Stimulated activated memory B cell treated with anti-CD40 and anti-IgM and Interleukin-4, amounts not matched to agents 10 μg/mL and 1 μg/mL and 100 μg/mL, for 72 hours (primary cell): ENCODE results near the gene CACNA1C.
A peak's percentile ranks its signal among the peaks of the same experiment; 100 is the strongest.

Experiments
- ATAC-seq: fragments of 150-1000 bp; cut with Tn5 transposase; 2 replicates; pipeline ENCODE4 v1.10.0; 2021
- H3K27ac Mint-ChIP-seq: one replicate; pipeline ENCODE4 v1.8.0; 2022; ENCODE audit warnings: mild to moderate bottlenecking, mixed read lengths
- H3K27me3 Mint-ChIP-seq: one replicate; pipeline ENCODE4 v1.8.0; 2022; ENCODE audit warnings: mixed read lengths
- H3K36me3 Mint-ChIP-seq: one replicate; pipeline ENCODE4 v1.8.0; 2022; ENCODE audit warnings: mixed read lengths
- H3K4me1 Mint-ChIP-seq: one replicate; pipeline ENCODE4 v1.8.0; 2022; ENCODE audit warnings: mixed read lengths
- H3K4me3 Mint-ChIP-seq: one replicate; pipeline ENCODE4 v1.8.0; 2022; ENCODE audit warnings: mild to moderate bottlenecking, moderate library complexity, mixed read lengths
- H3K9me3 Mint-ChIP-seq: one replicate; pipeline ENCODE4 v1.8.0; 2022; ENCODE audit warnings: mixed read lengths

Gene CACNA1C

GRCh38 chr12:2190896-2191533 lies 138.2 kb downstream of the CACNA1C start:
- Mint-ChIP-seq H3K36me3 (no peaks in the 10 kb centered on the region), H3K4me3 (no peak overlapping the region), H3K9me3 (peaks cover 6% of the 10 kb centered on the region), H3K27me3 (no peaks in the 10 kb centered on the region), H3K27ac (no peak overlapping the region), H3K4me1 (peaks cover 11% of the 10 kb centered on the region)
- no peak for ATAC-seq

- H3K27me3 Mint-ChIP-seq, result no peaks in the 10 kb centered on the region
- no peak for ATAC-seq
- no peaks in the 10 kb centered on the region for H3K36me3 Mint-ChIP-seq
- H3K4me1 Mint-ChIP-seq, result peaks cover 11% of the 10 kb centered on the region
- H3K27ac Mint-ChIP-seq, result no peak overlapping the region
- peaks cover 6% of the 10 kb centered on the region for H3K9me3 Mint-ChIP-seq
- H3K4me3 Mint-ChIP-seq, result no peak overlapping the region
Observed at GRCh38 chr12:2191534-2192153, 138.9 kb downstream of the CACNA1C start.

GRCh38 chr12:2192231-2192630 lies 139.4 kb downstream of the CACNA1C start:
- peaks cover 6% of the 10 kb centered on the region for H3K9me3 Mint-ChIP-seq
- no peak for ATAC-seq
- no peaks in the 10 kb centered on the region for H3K36me3 Mint-ChIP-seq
- H3K4me3 Mint-ChIP-seq, result no peak overlapping the region
- H3K27me3 Mint-ChIP-seq, result no peaks in the 10 kb centered on the region
- peaks cover 5% of the 10 kb centered on the region for H3K4me1 Mint-ChIP-seq
- H3K27ac Mint-ChIP-seq, result no peak overlapping the region

GRCh38 chr12:2194060-2194459 lies 141.3 kb downstream of the CACNA1C start:
- peaks cover 6% of the 10 kb centered on the region for H3K9me3 Mint-ChIP-seq
- ATAC-seq, result no peak
- H3K4me3 Mint-ChIP-seq, result no peak overlapping the region
- no peak overlapping the region for H3K27ac Mint-ChIP-seq
- H3K27me3 Mint-ChIP-seq, result no peaks in the 10 kb centered on the region
- H3K36me3 Mint-ChIP-seq, result no peaks in the 10 kb centered on the region
- no peaks in the 10 kb centered on the region for H3K4me1 Mint-ChIP-seq

- no peak overlapping the region for H3K27ac Mint-ChIP-seq
- H3K27me3 Mint-ChIP-seq, result no peaks in the 10 kb centered on the region
- H3K4me1 Mint-ChIP-seq, result no peaks in the 10 kb centered on the region
- H3K4me3 Mint-ChIP-seq, result no peak overlapping the region
- no peak for ATAC-seq
- H3K9me3 Mint-ChIP-seq, result peaks cover 6% of the 10 kb centered on the region
- no peaks in the 10 kb centered on the region for H3K36me3 Mint-ChIP-seq
Observed at GRCh38 chr12:2194571-2194970, 141.8 kb downstream of the CACNA1C start.

GRCh38 chr12:2195085-2195484 lies 142.3 kb downstream of the CACNA1C start:
- Mint-ChIP-seq H3K9me3 (peaks cover 6% of the 10 kb centered on the region), H3K4me3 (no peak overlapping the region), H3K27me3 (no peaks in the 10 kb centered on the region), H3K36me3 (no peaks in the 10 kb centered on the region), H3K27ac (no peak overlapping the region), H3K4me1 (no peaks in the 10 kb centered on the region)
- ATAC-seq, result no peak

- Mint-ChIP-seq H3K4me1 (no peaks in the 10 kb centered on the region), H3K9me3 (no peaks in the 10 kb centered on the region), H3K27ac (no peak overlapping the region), H3K4me3 (no peak overlapping the region), H3K27me3 (peaks cover 6% of the 10 kb centered on the region), H3K36me3 (no peaks in the 10 kb centered on the region)
- no peak for ATAC-seq
Observed at GRCh38 chr12:2198005-2198501, 145.3 kb downstream of the CACNA1C start.

GRCh38 chr12:2198542-2198941 lies 145.8 kb downstream of the CACNA1C start:
- no peak for ATAC-seq
- H3K27me3 Mint-ChIP-seq, result peaks cover 6% of the 10 kb centered on the region
- H3K9me3 Mint-ChIP-seq, result no peaks in the 10 kb centered on the region
- H3K4me3 Mint-ChIP-seq, result no peak overlapping the region
- no peaks in the 10 kb centered on the region for H3K4me1 Mint-ChIP-seq
- H3K27ac Mint-ChIP-seq, result no peak overlapping the region
- no peaks in the 10 kb centered on the region for H3K36me3 Mint-ChIP-seq

- Mint-ChIP-seq H3K9me3 (no peaks in the 10 kb centered on the region), H3K4me3 (no peak overlapping the region), H3K27me3 (peaks cover 19% of the 10 kb centered on the region), H3K4me1 (no peaks in the 10 kb centered on the region), H3K36me3 (no peaks in the 10 kb centered on the region), H3K27ac (no peak overlapping the region)
- ATAC-seq, result no peak
Observed at GRCh38 chr12:2205996-2206395, 153.2 kb downstream of the CACNA1C start.

- no peaks in the 10 kb centered on the region for H3K4me1 Mint-ChIP-seq
- no peaks in the 10 kb centered on the region for H3K9me3 Mint-ChIP-seq
- H3K27ac Mint-ChIP-seq, result no peak overlapping the region
- H3K36me3 Mint-ChIP-seq, result no peaks in the 10 kb centered on the region
- peak; percentile 28 for ATAC-seq
- H3K4me3 Mint-ChIP-seq, result no peak overlapping the region
- peaks cover 20% of the 10 kb centered on the region for H3K27me3 Mint-ChIP-seq
Observed at GRCh38 chr12:2208837-2209635, 156.2 kb downstream of the CACNA1C start.

- no peak overlapping the region for H3K4me3 Mint-ChIP-seq
- H3K36me3 Mint-ChIP-seq, result no peaks in the 10 kb centered on the region
- H3K27ac Mint-ChIP-seq, result no peak overlapping the region
- ATAC-seq, result no peak
- no peaks in the 10 kb centered on the region for H3K9me3 Mint-ChIP-seq
- no peaks in the 10 kb centered on the region for H3K4me1 Mint-ChIP-seq
- peaks cover 28% of the 10 kb centered on the region for H3K27me3 Mint-ChIP-seq
Observed at GRCh38 chr12:2211119-2211518, 158.3 kb downstream of the CACNA1C start.

GRCh38 chr12:2212537-2212936 lies 159.8 kb downstream of the CACNA1C start:
- Mint-ChIP-seq H3K36me3 (no peaks in the 10 kb centered on the region), H3K4me1 (no peaks in the 10 kb centered on the region), H3K27ac (no peak overlapping the region), H3K4me3 (no peak overlapping the region), H3K27me3 (peaks cover 19% of the 10 kb centered on the region), H3K9me3 (no peaks in the 10 kb centered on the region)
- ATAC-seq, result no peak

GRCh38 chr12:2212971-2213869 lies 160.4 kb downstream of the CACNA1C start:
- H3K9me3 Mint-ChIP-seq, result no peaks in the 10 kb centered on the region
- H3K4me1 Mint-ChIP-seq, result no peaks in the 10 kb centered on the region
- peaks cover 15% of the 10 kb centered on the region for H3K27me3 Mint-ChIP-seq
- ATAC-seq, result no peak
- H3K27ac Mint-ChIP-seq, result no peak overlapping the region
- no peaks in the 10 kb centered on the region for H3K36me3 Mint-ChIP-seq
- no peak overlapping the region for H3K4me3 Mint-ChIP-seq

GRCh38 chr12:2214411-2214810 lies 161.6 kb downstream of the CACNA1C start:
- no peak for ATAC-seq
- Mint-ChIP-seq H3K4me1 (no peaks in the 10 kb centered on the region), H3K27me3 (peaks cover 15% of the 10 kb centered on the region)

More at GRCh38 chr12:2214411-2214810, 161.6 kb downstream of the CACNA1C start:
- H3K27ac Mint-ChIP-seq, result no peak overlapping the region
- H3K4me3 Mint-ChIP-seq, result no peak overlapping the region
- H3K36me3 Mint-ChIP-seq, result no peaks in the 10 kb centered on the region
- H3K9me3 Mint-ChIP-seq, result no peaks in the 10 kb centered on the region
